Thyroid gland (tissue), 4 donors: Measurements from ENCODE around the gene SLC6A19.
"Not testable (repeated sequence)": the region's sequence is repeated elsewhere in the genome, so short reads cannot be mapped to it uniquely, and the experiment has no call there.

ENCODE experiments used
- CTCF ChIP-seq, 6 experiments: fragments of 200-600 bp in 3 of 6; fragments of 450-650 bp in 3 of 6; sonication (generic) in 3 of 6; IDR thresholded peaks; one replicate each; pipeline ENCODE4 v1.5.1; 2016 to 2019; ENCODE audit warnings: antibody characterized with exemption in 6 of 6, mild to moderate bottlenecking in 2 of 6, inconsistent platforms in 1 of 6, moderate library complexity in 1 of 6
- POLR2A ChIP-seq, 2 donors: fragments of 450-650 bp; IDR thresholded peaks; one replicate each; pipeline ENCODE4 v1.6.1; 2017; ENCODE audit warnings: antibody characterized with exemption in 2 of 2, mild to moderate bottlenecking in 2 of 2, moderate library complexity in 1 of 2

- not testable (repeated sequence) for TF ChIP-seq CTCF, POLR2A (IDR thresholded peaks at IDR 0.05)
Measured at GRCh38 chr5:1229023-1229422, 27.6 kb downstream of the SLC6A19 start.
